Neural progenitor cell (in vitro differentiated cells): ENCODE results near the gene GDPD5. TPM values are rescaled to one million over a fixed set of nuclear protein-coding genes. Genes with fewer than 3 reads are reported as not detected.

Experiments used
- DNase-seq: peaks from one replicate; pipeline ENCODE4 v3.0.0-alpha.2; 2016; ENCODE audit warnings: low spot score
- H2AFZ ChIP-seq: fragments of 200-600 bp; sonication (generic); replicated peaks from 2 replicates; pipeline ENCODE4 v1.6.1; 2016; ENCODE audit warnings: antibody characterized with exemption
- H3F3A ChIP-seq: fragments of 200-600 bp; sonication (generic); 2 replicates; pipeline ENCODE4 v1.6.1; 2016; ENCODE audit warnings: antibody characterized with exemption, low read depth
- H3K27ac ChIP-seq: fragments of 200-600 bp; sonication (generic); 2 replicates; pipeline ENCODE4 v1.5.1; 2016; ENCODE audit warnings: mild to moderate bottlenecking
- H3K27me3 ChIP-seq: fragments of 200-600 bp; sonication (generic); 2 replicates; pipeline ENCODE4 v1.6.1; 2016; ENCODE audit warnings: mild to moderate bottlenecking, moderate library complexity
- H3K36me3 ChIP-seq: fragments of 200-600 bp; sonication (generic); 2 replicates; pipeline ENCODE4 v1.5.1; 2016
- H3K4me1 ChIP-seq: fragments of 200-600 bp; sonication (generic); 2 replicates; pipeline ENCODE4 v1.6.1; 2016; ENCODE audit warnings: mixed run types
- H3K4me2 ChIP-seq: fragments of 200-600 bp; sonication (generic); 2 replicates; pipeline ENCODE4 v1.6.1; 2016
- H3K4me3 ChIP-seq: fragments of 200-600 bp; sonication (generic); 2 replicates; pipeline ENCODE4 v1.5.1; 2016
- H3K79me2 ChIP-seq: fragments of 200-600 bp; sonication (generic); 2 replicates; pipeline ENCODE4 v1.6.1; 2016; ENCODE audit warnings: low read depth
- H3K9ac ChIP-seq: fragments of 200-600 bp; sonication (generic); 2 replicates; pipeline ENCODE4 v1.6.1; 2016
- H3K9me3 ChIP-seq: fragments of 200-600 bp; sonication (generic); 2 replicates; pipeline ENCODE4 v1.5.1; 2016; ENCODE audit warnings: low read depth
- H4K20me1 ChIP-seq: fragments of 200-600 bp; sonication (generic); 2 replicates; pipeline ENCODE4 v1.6.1; 2016; ENCODE audit warnings: low read depth
- H3K27ac Mint-ChIP-seq: 3 replicates; pipeline ENCODE4 v1.8.0; 2021; ENCODE audit warnings: mixed read lengths
- H3K27me3 Mint-ChIP-seq: 2 replicates; pipeline ENCODE4 v1.8.0; 2022; ENCODE audit warnings: low read depth, mild to moderate bottlenecking, inconsistent platforms, moderate library complexity, mixed read lengths; ENCODE audit not compliant: insufficient read depth
- H3K36me3 Mint-ChIP-seq: 3 replicates; pipeline ENCODE4 v1.8.0; 2021; ENCODE audit warnings: mixed read lengths
- H3K4me1 Mint-ChIP-seq: 3 replicates; pipeline ENCODE4 v1.8.0; 2021; ENCODE audit warnings: mixed read lengths
- H3K4me3 Mint-ChIP-seq: 3 replicates; pipeline ENCODE4 v1.8.0; 2021; ENCODE audit warnings: mild to moderate bottlenecking, moderate library complexity, mixed read lengths
- H3K9me3 Mint-ChIP-seq: 3 replicates; pipeline ENCODE4 v1.8.0; 2020; ENCODE audit warnings: mixed read lengths
- EZH2 ChIP-seq: fragments of 200-600 bp; sonication (generic); IDR thresholded peaks from 2 replicates; pipeline ENCODE4 v1.6.1; 2017; ENCODE audit warnings: antibody characterized with exemption, mild to moderate bottlenecking, moderate library complexity
- EZH2phosphoT487 ChIP-seq: fragments of 200-600 bp; sonication (generic); IDR thresholded peaks from 2 replicates; pipeline ENCODE4 v1.6.1; 2017; ENCODE audit warnings: antibody characterized with exemption
- total RNA-seq: library from RNA; depleted of rRNA; stranded (reverse); fragments of >200 nt; gene quantifications from 2 replicates; pipeline ENCODE4 v1.2.3, GENCODE V29; 2015; ENCODE audit warnings: low replicate concordance
- TF ChIP-seq, protein P1 (sequence below): fragments of 200-600 bp; sonication (generic); IDR thresholded peaks from 2 replicates; pipeline ENCODE4 v1.5.1; 2017; ENCODE audit warnings: antibody characterized with exemption, mild to moderate bottlenecking

Gene GDPD5, protein sequence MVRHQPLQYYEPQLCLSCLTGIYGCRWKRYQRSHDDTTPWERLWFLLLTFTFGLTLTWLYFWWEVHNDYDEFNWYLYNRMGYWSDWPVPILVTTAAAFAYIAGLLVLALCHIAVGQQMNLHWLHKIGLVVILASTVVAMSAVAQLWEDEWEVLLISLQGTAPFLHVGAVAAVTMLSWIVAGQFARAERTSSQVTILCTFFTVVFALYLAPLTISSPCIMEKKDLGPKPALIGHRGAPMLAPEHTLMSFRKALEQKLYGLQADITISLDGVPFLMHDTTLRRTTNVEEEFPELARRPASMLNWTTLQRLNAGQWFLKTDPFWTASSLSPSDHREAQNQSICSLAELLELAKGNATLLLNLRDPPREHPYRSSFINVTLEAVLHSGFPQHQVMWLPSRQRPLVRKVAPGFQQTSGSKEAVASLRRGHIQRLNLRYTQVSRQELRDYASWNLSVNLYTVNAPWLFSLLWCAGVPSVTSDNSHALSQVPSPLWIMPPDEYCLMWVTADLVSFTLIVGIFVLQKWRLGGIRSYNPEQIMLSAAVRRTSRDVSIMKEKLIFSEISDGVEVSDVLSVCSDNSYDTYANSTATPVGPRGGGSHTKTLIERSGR
- total RNA-seq, result 11.3 and 32.7 TPM in 2 replicates

DNA sequence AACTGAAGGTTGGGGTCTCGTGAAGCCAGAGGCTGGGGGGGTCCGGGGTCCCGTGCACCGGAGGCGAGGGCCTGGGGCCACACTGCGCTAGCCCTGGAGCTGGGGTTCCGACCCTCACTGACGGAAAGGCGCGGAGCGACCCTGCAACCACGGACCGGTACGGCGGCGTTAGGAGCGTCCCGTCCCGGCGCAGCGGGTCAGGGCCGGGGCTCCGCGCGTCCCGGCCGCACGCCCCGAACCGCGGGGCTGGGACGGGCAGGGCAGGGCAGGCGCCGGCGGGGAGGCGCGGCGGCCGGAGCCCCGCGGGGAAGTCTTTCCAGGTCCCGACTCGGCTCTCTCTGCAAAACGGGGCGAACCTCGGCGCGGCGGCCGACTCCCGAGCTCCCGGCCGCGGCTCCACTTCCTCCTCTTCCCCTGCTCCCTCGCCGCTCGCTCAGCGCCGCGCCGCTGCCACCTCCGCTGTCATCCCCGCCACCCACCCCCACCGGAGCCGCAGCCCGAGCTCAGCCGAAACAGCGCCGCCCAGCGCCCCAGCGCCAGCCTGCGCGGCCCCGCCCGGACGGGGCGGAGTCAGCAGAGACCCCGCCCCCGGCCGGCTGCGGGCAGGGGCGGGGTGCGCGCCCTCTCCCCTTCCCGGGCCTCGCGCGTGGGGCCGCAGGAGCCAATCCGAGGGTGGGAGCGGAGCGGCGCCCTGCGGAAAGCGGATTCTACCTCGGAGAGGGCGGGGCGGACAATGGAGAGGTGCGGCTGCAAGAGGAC lies at the start of gene GDPD5:
Gene GDPD5 (minus strand): TSS at position 509 of the 759 bp plus-strand sequence. CDS start 48,206 bp downstream, outside the sequence.
- Histone ChIP-seq H3K79me2 (peaks cover 33% of the 10 kb centered on the region), H3K9me3 (no peaks in the 10 kb centered on the region), H3K4me1 (peaks cover 18% of the 10 kb centered on the region), H3K4me2 (peak within 1 kb of the TSS; percentile 98), H3K27me3 (peaks cover 25% of the 10 kb centered on the region), H3K36me3 (no peaks in the 10 kb centered on the region), H3K9ac (peak within 1 kb of the TSS; percentile 35), H3K27ac (no peak within 1 kb of the TSS), H3F3A (peaks cover 4% of the 10 kb centered on the region), H3K4me3 (peak within 1 kb of the TSS; percentile 94), H4K20me1 (no peaks in the 10 kb centered on the region), H2AFZ (peak within 1 kb of the TSS; percentile 88)
- Mint-ChIP-seq H3K36me3 (no peaks in the 10 kb centered on the region), H3K4me3 (peak within 1 kb of the TSS; percentile 94), H3K27ac (no peak within 1 kb of the TSS), H3K9me3 (no peaks in the 10 kb centered on the region), H3K4me1 (peaks cover 54% of the 10 kb centered on the region), H3K27me3 (peaks cover 27% of the 10 kb centered on the region)
- TF ChIP-seq, protein P1, sequence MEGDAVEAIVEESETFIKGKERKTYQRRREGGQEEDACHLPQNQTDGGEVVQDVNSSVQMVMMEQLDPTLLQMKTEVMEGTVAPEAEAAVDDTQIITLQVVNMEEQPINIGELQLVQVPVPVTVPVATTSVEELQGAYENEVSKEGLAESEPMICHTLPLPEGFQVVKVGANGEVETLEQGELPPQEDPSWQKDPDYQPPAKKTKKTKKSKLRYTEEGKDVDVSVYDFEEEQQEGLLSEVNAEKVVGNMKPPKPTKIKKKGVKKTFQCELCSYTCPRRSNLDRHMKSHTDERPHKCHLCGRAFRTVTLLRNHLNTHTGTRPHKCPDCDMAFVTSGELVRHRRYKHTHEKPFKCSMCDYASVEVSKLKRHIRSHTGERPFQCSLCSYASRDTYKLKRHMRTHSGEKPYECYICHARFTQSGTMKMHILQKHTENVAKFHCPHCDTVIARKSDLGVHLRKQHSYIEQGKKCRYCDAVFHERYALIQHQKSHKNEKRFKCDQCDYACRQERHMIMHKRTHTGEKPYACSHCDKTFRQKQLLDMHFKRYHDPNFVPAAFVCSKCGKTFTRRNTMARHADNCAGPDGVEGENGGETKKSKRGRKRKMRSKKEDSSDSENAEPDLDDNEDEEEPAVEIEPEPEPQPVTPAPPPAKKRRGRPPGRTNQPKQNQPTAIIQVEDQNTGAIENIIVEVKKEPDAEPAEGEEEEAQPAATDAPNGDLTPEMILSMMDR, result peak; percentile 65
- TF ChIP-seq EZH2phosphoT487, result no peak
- DNase-seq, result peak; percentile 93

DNA sequence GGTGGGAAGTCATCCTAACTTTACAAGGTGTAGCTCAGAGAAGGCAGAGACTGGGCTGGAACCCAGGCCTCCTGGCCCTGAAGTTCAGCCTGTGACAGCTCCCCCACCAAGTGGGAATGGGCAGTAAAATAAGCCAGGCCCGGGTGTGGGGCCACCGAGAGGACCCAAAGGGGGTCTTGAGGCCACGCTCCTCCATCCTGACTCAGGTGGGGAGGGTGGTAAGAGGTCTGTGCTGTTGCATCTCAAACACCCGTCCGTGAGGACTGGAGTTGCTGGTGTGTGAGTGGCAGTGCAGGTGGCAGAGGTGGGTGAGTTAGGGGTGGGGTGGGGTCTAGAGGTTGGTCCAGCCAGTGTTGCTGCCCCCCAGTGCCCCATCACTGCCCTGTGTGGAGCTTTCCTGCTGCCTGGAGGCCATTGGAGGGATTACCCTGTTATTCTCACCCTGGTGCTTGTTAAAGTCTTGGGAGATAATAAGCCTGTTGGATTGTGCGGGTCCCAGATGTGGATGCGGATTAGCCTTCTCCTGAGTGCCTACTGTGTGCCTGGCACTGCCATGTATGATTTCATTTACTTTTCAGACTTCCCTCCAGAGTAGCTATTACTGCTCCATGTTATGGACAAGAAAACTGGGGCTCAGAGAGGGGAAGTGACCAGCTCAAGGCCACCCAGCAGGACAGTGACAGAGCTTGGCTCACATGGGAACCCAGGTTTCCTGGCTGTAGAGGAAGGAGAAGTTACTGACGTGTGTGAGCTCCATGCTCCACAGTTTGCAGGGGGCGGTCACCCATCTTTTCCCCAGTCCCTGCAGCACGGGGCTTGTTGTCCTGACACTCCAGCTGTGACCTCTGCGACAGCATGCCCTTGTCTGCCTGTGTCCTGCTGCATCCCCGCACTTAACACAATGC lies 49.2 kb upstream of the GDPD5 start:
- Histone ChIP-seq H2AFZ (no peak overlapping the region), H3K36me3 (no peaks in the 10 kb centered on the region), H4K20me1 (peaks cover 5% of the 10 kb centered on the region), H3K4me3 (no peak overlapping the region), H3K4me1 (no peaks in the 10 kb centered on the region), H3K4me2 (no peak overlapping the region), H3K79me2 (peaks cover 3% of the 10 kb centered on the region), H3K9ac (no peak overlapping the region), H3K27me3 (no peaks in the 10 kb centered on the region), H3K9me3 (no peaks in the 10 kb centered on the region), H3F3A (peaks cover 54% of the 10 kb centered on the region), H3K27ac (peak overlapping the region; percentile 53)
- Mint-ChIP-seq H3K27ac (no peak overlapping the region), H3K36me3 (peaks cover 15% of the 10 kb centered on the region), H3K27me3 (peaks cover 12% of the 10 kb centered on the region), H3K4me3 (no peak overlapping the region), H3K9me3 (no peaks in the 10 kb centered on the region), H3K4me1 (peaks cover 11% of the 10 kb centered on the region)
- no peak for DNase-seq
- no peak for TF ChIP-seq EZH2
- TF ChIP-seq, protein P1, result peak; percentile 16

DNA sequence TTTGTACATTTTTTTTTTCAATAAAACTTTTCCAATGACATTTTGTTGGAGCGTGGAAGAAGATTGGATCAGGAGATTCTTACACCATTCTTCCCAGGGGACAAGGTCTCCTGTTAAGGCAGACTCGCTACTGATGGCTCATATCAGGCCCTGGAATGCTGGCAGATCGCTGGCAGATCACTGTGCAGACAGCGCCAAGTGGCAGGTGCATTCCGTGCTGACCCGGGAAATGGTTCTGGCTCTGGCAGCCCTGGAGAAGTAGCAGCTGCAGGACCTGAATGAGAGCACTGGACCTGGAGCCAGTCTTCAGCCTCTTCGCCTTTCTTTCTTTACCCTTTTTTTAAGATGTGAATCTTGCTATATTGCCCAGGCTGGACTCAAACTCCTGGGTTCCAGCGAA lies 47.0 kb upstream of the GDPD5 start:
- Mint-ChIP-seq H3K4me3 (no peak overlapping the region), H3K27me3 (peaks cover 12% of the 10 kb centered on the region), H3K36me3 (peaks cover 28% of the 10 kb centered on the region), H3K4me1 (peaks cover 11% of the 10 kb centered on the region), H3K9me3 (no peaks in the 10 kb centered on the region), H3K27ac (no peak overlapping the region)
- no peak overlapping the region for H3K4me3 ChIP-seq
- H3K9ac ChIP-seq, result no peak overlapping the region
- no peak for TF ChIP-seq EZH2phosphoT487
- TF ChIP-seq EZH2, result no peak
- TF ChIP-seq, protein P1, result no peak
- peaks cover 61% of the 10 kb centered on the region for H3F3A ChIP-seq
- H4K20me1 ChIP-seq, result peaks cover 15% of the 10 kb centered on the region
- H3K79me2 ChIP-seq, result peaks cover 24% of the 10 kb centered on the region
- no peaks in the 10 kb centered on the region for H3K4me1 ChIP-seq
- H2AFZ ChIP-seq, result no peak overlapping the region
- H3K9me3 ChIP-seq, result no peaks in the 10 kb centered on the region
- no peak for DNase-seq
- no peaks in the 10 kb centered on the region for H3K36me3 ChIP-seq
- no peaks in the 10 kb centered on the region for H3K27me3 ChIP-seq
- no peak overlapping the region for H3K27ac ChIP-seq
- H3K4me2 ChIP-seq, result no peak overlapping the region
